ENCODE data around the gene VIPR2. TPM values are rescaled to one million over a fixed set of nuclear protein-coding genes. Genes with fewer than 3 reads are reported as not detected.
"Not testable (repeated sequence)": the region's sequence is repeated elsewhere in the genome, so short reads cannot be mapped to it uniquely, and the experiment has no call there.

Gene VIPR2
- total RNA-seq, 1 donor from 2014 or later = not detected

GRCh38 chr7:159140170-159140910 is 4.3 kb downstream of the VIPR2 start:
- DNase-seq (ENCODE audit: low spot score) = no peak

DNA sequence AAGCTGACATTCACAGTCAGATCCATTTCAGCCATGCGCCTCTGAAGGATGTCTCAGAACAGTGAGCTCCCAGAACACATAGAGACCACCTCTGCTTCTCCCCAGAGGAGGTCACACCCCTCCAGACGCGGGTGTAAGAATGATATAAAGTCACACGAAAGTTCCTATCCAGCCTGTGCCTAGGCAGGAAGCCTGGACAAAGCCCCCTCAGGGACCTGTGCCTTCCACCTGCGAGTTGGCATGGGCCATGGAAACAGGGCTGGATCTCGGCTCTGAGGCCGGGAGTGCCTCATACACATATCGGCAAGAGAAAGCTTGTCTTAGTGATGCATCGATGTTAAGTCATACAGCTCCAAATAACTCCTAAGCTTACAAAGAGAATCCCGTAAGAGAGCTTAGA is 5.0 kb downstream of the VIPR2 start:
- DNase-seq (ENCODE audit: low spot score) = no peak

DNA sequence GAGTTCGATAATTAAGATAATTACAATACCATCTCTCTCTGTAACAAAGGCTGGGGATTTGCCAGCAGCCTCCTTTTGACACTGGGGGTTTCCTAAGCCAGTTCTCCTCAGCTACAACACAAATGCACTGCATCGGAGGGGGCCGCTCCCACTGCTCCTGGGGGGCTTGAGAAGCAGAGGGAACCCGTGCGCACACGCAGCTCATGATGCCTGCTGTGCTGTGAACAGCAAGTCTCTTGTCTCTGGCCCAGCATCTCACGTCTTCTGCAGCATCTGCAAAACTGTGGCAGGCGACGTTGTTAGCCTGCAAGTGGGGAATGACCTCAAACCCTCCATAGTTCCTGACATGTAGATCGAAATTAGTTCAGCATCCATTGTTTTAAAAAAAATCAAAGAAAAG is 5.5 kb downstream of the VIPR2 start:
- DNase-seq (ENCODE audit: low spot score) = no peak

DNA sequence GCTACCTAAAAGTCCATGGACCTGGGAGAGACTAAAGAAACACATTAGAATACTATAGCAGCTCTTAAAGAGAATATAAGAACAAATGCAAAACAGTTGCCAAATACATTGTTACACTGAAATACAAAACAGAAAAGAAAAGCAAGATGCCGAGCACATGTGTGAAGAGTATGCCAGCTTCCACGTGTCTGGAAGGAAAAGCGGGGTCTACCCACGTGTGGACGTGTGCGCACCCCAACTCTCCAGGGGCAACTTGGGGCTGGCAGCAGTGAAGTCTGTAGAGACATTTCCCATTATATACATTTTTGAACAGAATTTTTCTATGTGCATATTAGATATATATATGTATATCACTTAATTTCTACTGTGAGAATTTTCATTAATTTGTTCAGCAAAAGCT is 6.2 kb downstream of the VIPR2 start:
- DNase-seq (ENCODE audit: low spot score) = no peak

- no peak for DNase-seq (ENCODE audit: low spot score)
These were observed 6.8 kb downstream of the VIPR2 start for GRCh38 chr7:159137906-159138305.

DNA sequence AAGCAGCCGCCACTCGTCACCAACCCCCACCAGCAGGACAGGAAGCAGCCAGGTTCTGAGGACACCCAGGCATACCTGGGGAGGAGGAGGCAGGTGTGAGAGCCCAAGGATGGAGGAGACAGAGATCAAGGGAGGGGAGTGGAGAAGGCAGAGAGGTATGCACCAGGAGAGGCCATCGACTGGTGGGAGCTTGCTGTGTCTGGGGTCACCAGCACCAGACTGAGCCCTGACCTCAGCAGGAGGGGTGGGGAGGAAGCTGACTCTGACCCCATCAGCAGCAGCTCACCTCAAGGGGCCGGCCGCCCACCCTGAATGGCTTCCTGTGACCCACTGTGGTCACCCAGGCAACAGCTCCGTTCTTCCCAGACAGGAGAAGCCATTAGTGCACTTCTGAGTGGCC is 7.8 kb downstream of the VIPR2 start:
- DNase-seq (ENCODE audit: low spot score) = no peak

DNA sequence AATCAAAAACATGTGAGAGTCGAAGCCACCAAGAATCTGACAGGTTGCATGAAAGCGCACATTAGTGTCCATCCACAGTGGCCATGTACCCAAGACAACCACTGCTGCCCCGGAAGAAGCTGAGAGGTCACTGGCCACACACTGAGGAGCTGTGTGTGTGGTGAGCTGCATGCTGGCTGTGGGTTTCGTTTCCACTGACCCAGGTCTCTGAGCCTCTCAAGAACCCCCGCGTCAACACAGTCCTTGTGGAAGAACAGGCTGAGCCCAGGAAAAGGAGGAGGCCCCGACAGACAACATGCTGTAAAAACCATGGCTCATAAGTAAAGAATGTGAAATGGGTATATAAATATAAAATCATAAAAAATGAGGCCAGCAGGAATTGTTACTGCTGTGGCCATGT is 8.2 kb downstream of the VIPR2 start:
- no peak for DNase-seq (ENCODE audit: low spot score)

- DNase-seq (ENCODE audit: low spot score) = no peak
These were observed 8.7 kb downstream of the VIPR2 start for GRCh38 chr7:159136013-159136412.

DNA sequence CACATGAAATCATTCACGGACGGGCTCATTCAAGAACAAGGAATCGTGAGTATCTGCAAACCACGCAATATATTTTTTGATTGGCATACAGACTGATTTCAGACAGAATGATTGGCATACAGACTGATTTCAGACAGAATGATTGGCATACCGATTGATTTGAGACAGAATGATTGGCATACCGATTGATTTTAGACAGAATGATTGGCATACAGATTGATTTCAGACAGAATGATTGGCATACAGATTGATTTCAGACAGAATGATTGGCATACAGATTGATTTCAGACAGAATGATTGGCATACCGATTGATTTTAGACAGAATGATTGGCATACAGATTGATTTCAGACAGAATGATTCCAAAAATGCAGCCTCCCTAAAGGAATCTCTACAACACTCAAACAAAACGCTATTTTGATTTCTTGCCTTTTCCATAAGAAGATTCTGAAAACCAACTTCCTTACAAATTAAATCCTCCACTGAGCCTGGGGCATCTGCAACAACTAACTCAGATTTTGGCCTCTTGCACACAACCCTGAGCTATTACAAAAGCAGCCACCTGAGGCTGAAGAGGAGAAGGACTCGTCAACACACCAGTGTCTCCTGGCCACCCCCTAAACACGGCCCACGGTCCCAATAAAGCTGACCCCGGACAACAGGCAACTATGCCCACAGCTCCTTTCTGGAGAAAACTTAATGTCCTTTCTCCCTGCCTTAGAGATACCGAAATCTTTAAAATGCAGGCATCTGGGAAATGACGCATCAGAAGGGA is 11.8 kb downstream of the VIPR2 start:
- not testable (repeated sequence) for DNase-seq (ENCODE audit: low spot score)

DNA sequence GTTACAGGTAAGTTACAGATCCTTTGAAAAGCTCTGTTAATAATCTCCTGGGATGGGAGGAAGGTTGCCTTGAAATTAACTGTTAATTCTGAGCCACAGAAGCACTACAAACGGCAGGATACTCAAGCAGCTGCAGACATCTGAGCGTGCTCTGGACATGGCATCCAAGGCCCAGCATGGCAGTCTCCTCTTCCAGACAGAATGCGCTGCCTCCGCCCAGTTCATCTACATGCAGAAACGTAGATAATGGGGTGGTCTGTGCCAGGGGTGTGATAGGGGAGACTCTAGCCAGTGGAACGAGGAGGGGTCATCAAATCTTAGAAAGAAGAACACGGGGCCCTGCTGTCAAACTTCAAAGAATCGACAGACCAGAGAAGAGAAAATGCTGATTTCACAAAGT is 13.8 kb downstream of the VIPR2 start:
- DNase-seq (ENCODE audit: low spot score) = no peak

- no peak for DNase-seq (ENCODE audit: low spot score)
These were observed 14.4 kb downstream of the VIPR2 start for GRCh38 chr7:159130199-159130775.

GRCh38 chr7:159128767-159129166 is 15.9 kb downstream of the VIPR2 start:
- no peak for DNase-seq (ENCODE audit: low spot score)

GRCh38 chr7:159127691-159128642 is 16.7 kb downstream of the VIPR2 start:
- no peak for DNase-seq (ENCODE audit: low spot score)

GRCh38 chr7:159126311-159127260 is 18.1 kb downstream of the VIPR2 start:
- no peak for DNase-seq (ENCODE audit: low spot score)

GRCh38 chr7:159125955-159126270 is 18.8 kb downstream of the VIPR2 start:
- no peak for DNase-seq (ENCODE audit: low spot score)

GRCh38 chr7:159125104-159125954 is 19.3 kb downstream of the VIPR2 start:
- no peak for DNase-seq (ENCODE audit: low spot score)

DNA sequence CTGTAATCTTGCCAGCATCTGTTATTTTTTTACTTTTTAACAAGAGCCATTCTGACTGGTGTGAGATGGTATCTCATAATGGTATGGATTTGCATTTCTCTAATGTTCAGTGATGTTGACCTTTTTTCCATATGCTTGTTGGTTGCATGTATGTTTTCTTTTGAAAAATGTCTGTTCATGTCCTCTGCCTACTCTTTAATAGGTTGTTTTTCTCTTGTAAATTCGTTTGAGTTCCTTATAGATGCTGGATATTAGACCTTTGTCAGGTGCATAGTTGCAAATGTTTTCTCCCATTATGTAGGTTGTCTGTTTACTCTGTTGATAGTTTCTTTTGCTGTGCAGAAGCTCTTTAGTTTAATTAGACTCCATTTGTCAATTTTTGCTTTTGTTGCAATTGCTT is 20.9 kb downstream of the VIPR2 start:
- DNase-seq (ENCODE audit: low spot score) = not testable (repeated sequence)

GRCh38 chr7:159123294-159123693 is 21.4 kb downstream of the VIPR2 start:
- DNase-seq (ENCODE audit: low spot score) = not testable (repeated sequence)

DNA sequence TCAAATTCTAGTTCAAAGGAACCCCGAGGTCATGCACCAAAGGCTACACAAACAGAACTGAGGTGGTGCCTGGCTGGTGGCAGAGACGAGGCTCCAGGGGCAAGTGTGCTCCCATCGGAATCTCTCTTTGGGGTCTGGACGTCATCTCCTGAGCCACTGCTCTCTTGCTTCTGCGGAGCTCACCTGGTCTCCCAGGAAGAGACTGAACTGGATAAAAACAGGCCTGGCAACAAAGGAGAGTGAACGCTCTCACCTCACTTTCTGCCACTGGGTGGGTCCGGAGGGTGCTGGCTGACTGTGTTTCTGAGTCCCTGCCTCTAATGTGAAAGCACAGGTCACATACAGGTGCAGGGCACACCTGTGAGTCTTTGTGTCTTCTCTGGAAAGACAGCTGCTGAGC is 22.4 kb downstream of the VIPR2 start:
- no peak for DNase-seq (ENCODE audit: low spot score)

- DNase-seq (ENCODE audit: low spot score) = no peak
These were observed 23.2 kb downstream of the VIPR2 start for GRCh38 chr7:159121476-159121875.

Measured in umbilical cord (tissue), 2 donors.